Measurements from ENCODE around the gene USP12.

The USP12 gene

DNA sequence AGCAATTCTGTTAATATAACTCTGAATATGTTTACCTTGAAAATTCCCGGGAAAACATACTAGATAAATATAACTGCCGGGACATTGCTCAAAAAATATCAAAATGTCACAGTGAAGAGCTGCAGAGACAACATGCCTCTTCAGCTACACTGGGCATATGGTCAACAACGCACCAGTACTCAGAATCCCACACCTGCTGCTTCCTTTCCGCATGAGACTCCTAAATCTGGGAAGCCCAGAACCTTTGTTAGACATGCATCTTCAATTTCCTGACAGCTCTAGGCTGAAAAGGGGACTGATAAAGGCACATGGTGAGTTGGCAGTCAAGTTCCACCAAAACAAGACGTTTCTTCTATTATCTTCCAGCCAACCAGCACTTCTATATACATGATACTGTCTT lies 53.7 kb downstream of the USP12 start:
- TF ChIP-seq, protein P1, sequence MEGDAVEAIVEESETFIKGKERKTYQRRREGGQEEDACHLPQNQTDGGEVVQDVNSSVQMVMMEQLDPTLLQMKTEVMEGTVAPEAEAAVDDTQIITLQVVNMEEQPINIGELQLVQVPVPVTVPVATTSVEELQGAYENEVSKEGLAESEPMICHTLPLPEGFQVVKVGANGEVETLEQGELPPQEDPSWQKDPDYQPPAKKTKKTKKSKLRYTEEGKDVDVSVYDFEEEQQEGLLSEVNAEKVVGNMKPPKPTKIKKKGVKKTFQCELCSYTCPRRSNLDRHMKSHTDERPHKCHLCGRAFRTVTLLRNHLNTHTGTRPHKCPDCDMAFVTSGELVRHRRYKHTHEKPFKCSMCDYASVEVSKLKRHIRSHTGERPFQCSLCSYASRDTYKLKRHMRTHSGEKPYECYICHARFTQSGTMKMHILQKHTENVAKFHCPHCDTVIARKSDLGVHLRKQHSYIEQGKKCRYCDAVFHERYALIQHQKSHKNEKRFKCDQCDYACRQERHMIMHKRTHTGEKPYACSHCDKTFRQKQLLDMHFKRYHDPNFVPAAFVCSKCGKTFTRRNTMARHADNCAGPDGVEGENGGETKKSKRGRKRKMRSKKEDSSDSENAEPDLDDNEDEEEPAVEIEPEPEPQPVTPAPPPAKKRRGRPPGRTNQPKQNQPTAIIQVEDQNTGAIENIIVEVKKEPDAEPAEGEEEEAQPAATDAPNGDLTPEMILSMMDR (conservative IDR thresholded peaks at IDR 0.05; ENCODE audit: low read depth, low read length): no peak
- Histone ChIP-seq H3K4me2 (no peak overlapping the region), H4K20me1 (ENCODE audit: insufficient read depth) (no peaks in the 10 kb centered on the region), H3K27me3 (ENCODE audit: insufficient read depth, low read depth) (no peaks in the 10 kb centered on the region), H3K36me3 (ENCODE audit: insufficient read depth) (no peaks in the 10 kb centered on the region), H2AFZ (ENCODE audit: low read depth) (no peak overlapping the region), H3K9ac (no peak overlapping the region), H3K4me1 (ENCODE audit: low read depth, poor library complexity, severe bottlenecking) (no peaks in the 10 kb centered on the region), H3K79me2 (ENCODE audit: insufficient read depth, low read depth) (no peaks in the 10 kb centered on the region), H3K27ac (no peak overlapping the region), H3K4me3 (IDR thresholded peaks at IDR 0.05; ENCODE audit: insufficient read depth, low read depth, low read length) (no peak overlapping the region)

DNA sequence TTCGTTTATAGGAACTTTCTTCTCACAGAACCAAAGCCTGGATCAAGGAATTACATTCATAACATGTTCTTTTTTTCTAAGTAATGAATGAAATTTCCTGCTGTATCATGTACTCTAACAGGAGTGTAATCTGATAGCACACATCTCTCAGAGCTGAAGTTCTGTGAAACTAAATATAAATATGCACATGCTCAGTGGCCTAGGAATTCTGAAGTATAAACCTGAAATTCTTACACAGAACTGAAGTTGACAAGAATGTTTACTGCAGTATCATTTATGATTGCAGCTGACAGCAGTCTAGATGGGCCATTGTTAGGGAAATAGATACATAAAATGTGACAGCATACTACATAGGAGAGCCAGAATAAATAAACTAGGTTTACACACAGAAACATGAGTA lies 54.5 kb downstream of the USP12 start:
- H3K9ac ChIP-seq: no peak overlapping the region
- H3K4me3 ChIP-seq (IDR thresholded peaks at IDR 0.05; ENCODE audit: insufficient read depth, low read depth, low read length): no peak overlapping the region
- H4K20me1 ChIP-seq (ENCODE audit: insufficient read depth): no peaks in the 10 kb centered on the region
- H3K36me3 ChIP-seq (ENCODE audit: insufficient read depth): no peaks in the 10 kb centered on the region
- H3K4me1 ChIP-seq (ENCODE audit: low read depth, poor library complexity, severe bottlenecking): peaks cover 2% of the 10 kb centered on the region
- H3K4me2 ChIP-seq: no peak overlapping the region
- H3K79me2 ChIP-seq (ENCODE audit: insufficient read depth, low read depth): no peaks in the 10 kb centered on the region
- TF ChIP-seq, protein P1 (conservative IDR thresholded peaks at IDR 0.05; ENCODE audit: low read depth, low read length): no peak
- no peak overlapping the region for H2AFZ ChIP-seq (ENCODE audit: low read depth)
- no peaks in the 10 kb centered on the region for H3K27me3 ChIP-seq (ENCODE audit: insufficient read depth, low read depth)
- H3K27ac ChIP-seq: no peak overlapping the region

DNA sequence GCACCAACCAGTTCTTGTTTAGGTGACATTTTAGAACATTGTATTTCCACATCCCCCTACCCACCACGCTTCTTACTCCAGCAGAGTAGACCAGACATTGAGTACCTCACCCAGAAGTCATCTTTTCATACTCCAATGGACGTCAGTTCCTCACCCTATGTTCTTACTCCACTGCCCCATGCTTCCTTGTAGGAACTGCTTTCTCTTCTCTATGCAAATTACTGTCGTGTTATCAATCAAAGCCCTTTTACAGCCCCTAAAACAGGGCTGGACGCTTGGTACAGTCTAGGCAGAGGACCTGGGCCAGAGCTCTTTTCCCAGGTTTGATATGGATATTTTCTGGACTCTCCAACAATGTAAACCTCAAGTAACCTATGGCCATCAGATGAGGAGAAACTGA lies 58.2 kb downstream of the USP12 start:
- no peak overlapping the region for H3K9ac ChIP-seq
- H3K36me3 ChIP-seq (ENCODE audit: insufficient read depth): no peaks in the 10 kb centered on the region
- TF ChIP-seq, protein P1 (conservative IDR thresholded peaks at IDR 0.05; ENCODE audit: low read depth, low read length): no peak
- H3K4me2 ChIP-seq: no peak overlapping the region
- H4K20me1 ChIP-seq (ENCODE audit: insufficient read depth): no peaks in the 10 kb centered on the region
- H3K4me1 ChIP-seq (ENCODE audit: low read depth, poor library complexity, severe bottlenecking): peaks cover 4% of the 10 kb centered on the region
- no peaks in the 10 kb centered on the region for H3K79me2 ChIP-seq (ENCODE audit: insufficient read depth, low read depth)
- H3K27me3 ChIP-seq (ENCODE audit: insufficient read depth, low read depth): no peaks in the 10 kb centered on the region
- H3K27ac ChIP-seq: no peak overlapping the region
- H2AFZ ChIP-seq (ENCODE audit: low read depth): no peak overlapping the region
- no peak overlapping the region for H3K4me3 ChIP-seq (IDR thresholded peaks at IDR 0.05; ENCODE audit: insufficient read depth, low read depth, low read length)

DNA sequence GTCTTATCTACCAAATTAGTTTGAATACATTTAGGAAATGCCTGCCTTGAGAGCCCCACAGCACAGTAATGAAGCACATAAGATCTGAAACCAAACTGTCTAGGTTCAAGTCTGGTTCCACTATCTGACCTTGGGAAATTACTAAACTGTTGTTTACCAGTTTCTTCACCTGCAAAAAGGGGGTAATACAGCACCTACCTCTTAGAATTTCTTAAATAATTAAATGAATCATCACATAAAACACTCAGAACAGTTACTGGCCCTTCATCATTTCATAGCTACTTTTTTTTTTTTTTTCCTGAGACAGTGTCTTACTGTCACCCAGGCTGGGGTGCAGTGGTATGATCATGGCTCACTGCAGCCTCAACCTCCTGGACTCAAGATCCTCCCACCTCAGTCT lies 59.6 kb downstream of the USP12 start:
- Histone ChIP-seq H3K4me3 (IDR thresholded peaks at IDR 0.05; ENCODE audit: insufficient read depth, low read depth, low read length) (no peak overlapping the region), H3K4me2 (no peak overlapping the region), H2AFZ (ENCODE audit: low read depth) (no peak overlapping the region), H3K79me2 (ENCODE audit: insufficient read depth, low read depth) (no peaks in the 10 kb centered on the region), H3K27ac (no peak overlapping the region), H4K20me1 (ENCODE audit: insufficient read depth) (no peaks in the 10 kb centered on the region), H3K27me3 (ENCODE audit: insufficient read depth, low read depth) (no peaks in the 10 kb centered on the region), H3K36me3 (ENCODE audit: insufficient read depth) (no peaks in the 10 kb centered on the region), H3K9ac (no peak overlapping the region), H3K4me1 (ENCODE audit: low read depth, poor library complexity, severe bottlenecking) (peaks cover 4% of the 10 kb centered on the region)
- TF ChIP-seq, protein P1 (conservative IDR thresholded peaks at IDR 0.05; ENCODE audit: low read depth, low read length): no peak
